HL-60 (cell line): ENCODE data around the gene LIMK2.

Experiments
- CTCF ChIP-seq: IDR thresholded peaks from one replicate; pipeline ENCODE4 v1.5.1; 2011; ENCODE audit warnings: low read length, control low read depth, inconsistent platforms; ENCODE audit not compliant: insufficient read depth
- GABPA ChIP-seq: IDR thresholded peaks from 2 replicates; pipeline ENCODE4 v1.6.1; 2012; ENCODE audit warnings: low read depth
- POLR2AphosphoS5 ChIP-seq: IDR thresholded peaks from 2 replicates; pipeline ENCODE4 v1.6.1; 2012; ENCODE audit warnings: low read depth
- REST ChIP-seq: IDR thresholded peaks from 2 replicates; pipeline ENCODE4 v1.6.1; 2012; ENCODE audit warnings: low read depth; ENCODE audit not compliant: insufficient replicate concordance

GRCh38 chr22:31279821-31280505, 67.9 kb downstream of the LIMK2 start:
- TF ChIP-seq CTCF (no peak), POLR2AphosphoS5 (no peak), GABPA (no peak), REST (no peak)
